ENCODE results near the gene B4GALNT3.

B4GALNT3 gene

DNA sequence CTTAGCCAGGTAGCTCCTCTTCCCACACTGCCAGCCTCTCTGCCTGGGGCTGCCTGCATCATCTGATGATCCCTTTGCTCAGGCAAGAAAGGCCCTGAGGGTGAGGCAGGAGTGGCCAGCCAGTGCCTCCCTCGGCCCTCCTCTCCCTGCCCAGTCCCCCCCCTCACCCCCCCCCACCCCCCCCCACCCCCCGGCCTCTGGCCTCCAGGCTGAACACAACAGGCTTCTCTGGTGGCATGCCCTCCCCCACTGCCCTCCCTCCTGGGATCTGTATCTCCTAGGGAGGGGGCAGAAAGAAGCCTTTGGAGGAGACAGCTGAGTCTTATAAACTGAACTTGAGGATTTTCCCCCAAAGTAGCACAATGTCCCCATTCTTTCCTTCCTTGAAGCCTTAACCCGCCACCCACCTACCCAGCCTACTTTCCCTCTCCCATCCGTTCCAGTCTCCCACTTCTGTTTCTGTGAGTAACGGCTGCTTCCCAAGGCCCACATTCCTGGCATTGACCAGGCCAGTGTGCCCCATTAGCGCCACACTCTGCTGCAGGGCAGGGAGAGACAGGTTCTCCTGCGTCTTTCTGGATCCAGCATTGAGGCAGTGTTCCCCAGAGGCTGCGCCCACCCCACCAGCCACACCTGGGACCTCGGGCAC lies 82.1 kb downstream of the B4GALNT3 start:
- no peak for DNase-seq

DNA sequence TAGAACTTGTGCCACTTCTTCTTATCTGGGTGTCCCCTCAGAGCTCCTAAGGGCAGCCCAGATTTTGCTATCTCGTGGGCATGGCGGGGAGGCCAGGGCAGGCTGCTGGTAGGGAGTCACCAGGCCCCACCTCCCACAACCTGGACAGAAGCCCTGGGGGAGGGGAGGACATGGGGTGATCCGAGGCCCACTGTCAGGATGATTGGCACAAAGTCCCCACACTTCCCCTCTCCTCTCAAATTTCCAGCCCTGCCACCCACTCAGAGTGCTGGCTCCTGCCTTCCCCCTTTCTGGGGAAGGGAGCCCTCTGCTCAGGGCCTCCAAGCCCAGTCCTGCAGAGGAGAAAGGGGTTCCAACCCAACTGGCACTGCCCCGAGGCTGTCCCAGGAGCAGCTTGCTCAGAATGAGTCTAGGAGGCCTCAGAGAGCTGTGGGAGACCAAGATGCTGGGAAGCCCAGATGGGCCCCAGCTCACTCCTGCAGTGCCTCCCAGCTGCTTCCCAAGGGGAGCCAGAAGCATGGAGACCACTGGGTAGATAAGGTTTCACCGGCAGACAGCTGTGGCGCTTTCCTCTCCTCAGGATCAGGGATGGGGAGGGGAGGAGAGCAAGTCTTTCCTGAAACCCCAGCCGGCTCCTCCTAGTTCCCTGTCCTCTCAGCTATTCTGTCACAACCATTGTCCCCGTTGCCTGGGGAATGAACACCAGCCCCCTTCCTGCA lies 82.8 kb downstream of the B4GALNT3 start:
- DNase-seq, result no peak

DNA sequence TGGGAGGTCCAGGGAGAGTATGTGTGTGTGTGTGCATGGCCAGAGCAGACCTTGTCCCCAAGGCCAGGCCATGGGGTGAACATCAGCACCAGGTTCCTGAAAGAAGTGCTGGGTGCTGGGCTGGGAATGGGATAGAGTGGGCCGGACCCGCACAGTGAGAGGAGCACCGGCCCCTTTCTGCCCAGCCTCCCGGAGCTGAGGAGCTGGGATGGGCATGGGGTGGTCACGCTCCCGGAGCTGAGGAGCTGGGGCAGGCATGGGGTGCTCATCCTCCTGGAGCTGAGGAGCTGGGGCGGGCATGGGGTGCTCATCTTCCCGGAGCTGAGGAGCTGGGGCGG lies 83.3 kb downstream of the B4GALNT3 start:
- no peak for DNase-seq

DNA sequence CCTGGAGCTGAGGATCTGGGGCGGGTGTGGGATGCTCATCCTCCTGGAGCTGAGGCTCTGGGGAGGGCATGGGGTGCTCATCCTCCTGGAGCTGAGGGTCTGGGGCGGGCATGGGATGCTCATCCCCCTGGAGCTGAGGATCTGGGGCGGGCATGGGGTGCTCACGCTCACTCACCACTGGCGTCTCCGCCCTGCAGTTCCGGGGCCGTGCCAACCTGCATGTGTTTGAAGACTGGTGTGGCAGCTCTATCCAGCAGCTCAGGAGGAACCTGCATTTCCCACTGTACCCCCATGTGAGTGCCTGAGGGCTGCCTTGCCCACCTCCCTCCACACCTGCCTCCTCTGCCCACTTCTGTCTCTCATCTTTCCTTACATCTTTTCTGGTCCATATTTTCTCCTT lies 84.4 kb downstream of the B4GALNT3 start:
- DNase-seq, result no peak

DNA sequence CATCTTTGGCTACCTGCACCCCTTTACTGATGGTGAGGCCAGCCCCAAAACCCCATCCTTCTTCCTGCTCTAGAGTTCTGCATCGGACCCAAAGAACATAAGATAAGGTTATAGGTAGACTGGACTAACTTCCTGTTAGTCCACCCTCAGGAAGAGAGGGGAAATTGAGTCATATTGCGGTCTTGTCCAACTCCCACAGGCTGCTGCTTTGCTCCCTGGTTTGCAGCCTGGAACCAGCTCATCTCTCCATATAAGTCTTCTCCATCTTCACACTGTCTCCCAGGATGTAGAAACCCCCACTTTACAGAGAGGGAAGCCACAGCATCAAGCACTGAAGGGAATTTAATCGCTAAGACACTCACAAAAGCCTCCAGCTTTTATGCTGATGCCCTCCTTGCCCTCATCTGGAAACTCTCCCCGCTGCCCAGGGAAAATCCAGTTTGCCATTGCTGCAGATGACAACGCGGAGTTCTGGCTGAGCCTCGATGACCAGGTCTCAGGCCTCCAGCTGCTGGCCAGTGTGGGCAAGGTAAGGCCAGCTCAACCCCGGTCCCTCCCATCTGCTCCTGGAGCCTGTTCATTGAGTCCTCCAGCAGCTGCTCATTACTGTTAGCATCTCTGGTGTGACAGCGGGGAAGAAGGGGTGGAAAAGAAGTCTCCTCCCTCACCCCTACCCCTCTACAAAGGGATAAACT lies 85.3 kb downstream of the B4GALNT3 start:
- DNase-seq, result no peak

DNA sequence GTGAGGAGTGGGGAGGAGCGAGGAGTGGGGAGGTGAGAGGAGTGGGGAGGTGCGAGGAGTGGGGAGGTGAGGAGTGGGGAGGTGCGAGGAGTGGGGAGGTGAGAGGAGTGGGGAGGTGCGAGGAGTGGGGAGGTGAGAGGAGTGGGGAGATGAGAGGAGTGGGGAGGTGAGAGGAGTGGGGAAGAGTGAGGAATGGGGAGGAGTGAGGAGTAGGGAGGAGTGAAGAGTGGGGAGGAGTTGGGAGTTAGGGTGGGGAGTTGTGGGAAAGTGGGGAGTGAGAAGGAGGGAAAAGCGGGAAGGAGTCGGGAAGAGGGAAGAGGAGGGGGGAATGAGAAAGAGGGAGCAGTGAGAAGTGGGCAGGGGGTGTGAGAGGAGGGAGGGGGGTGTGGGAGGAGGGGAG lies 86.1 kb downstream of the B4GALNT3 start:
- DNase-seq, result no peak

DNA sequence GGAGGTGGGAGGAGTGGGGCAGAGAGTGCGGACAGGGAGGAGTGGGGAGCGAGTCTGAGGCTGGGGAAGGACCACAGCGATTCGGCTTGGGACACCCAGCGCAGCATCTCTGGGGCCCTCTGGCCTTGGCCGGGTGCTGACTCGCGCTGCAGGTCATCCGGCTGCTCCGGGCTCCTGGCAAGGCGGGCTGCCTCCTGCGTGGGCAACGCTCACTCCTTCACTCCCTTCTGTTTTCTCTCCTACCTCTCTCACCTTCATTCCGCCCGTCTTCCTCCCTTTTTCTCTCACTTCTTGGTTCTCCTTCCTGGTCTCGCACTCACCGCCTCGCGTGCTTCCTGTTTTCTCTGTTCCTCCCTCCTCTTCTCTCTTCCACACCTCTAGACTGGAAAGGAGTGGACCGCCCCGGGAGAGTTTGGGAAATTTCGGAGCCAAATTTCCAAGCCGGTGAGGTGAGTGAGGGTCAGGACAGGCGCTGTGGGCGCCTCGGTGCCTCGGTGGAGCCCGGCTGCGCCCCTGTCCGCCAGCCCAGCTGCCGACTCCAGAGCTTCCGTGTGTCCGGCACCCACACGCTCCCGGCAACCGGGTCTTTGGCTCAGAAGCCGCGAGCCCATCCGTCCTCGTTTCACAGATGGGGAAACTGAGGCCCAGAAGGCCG lies 86.7 kb downstream of the B4GALNT3 start:
- DNase-seq, result no peak

DNA sequence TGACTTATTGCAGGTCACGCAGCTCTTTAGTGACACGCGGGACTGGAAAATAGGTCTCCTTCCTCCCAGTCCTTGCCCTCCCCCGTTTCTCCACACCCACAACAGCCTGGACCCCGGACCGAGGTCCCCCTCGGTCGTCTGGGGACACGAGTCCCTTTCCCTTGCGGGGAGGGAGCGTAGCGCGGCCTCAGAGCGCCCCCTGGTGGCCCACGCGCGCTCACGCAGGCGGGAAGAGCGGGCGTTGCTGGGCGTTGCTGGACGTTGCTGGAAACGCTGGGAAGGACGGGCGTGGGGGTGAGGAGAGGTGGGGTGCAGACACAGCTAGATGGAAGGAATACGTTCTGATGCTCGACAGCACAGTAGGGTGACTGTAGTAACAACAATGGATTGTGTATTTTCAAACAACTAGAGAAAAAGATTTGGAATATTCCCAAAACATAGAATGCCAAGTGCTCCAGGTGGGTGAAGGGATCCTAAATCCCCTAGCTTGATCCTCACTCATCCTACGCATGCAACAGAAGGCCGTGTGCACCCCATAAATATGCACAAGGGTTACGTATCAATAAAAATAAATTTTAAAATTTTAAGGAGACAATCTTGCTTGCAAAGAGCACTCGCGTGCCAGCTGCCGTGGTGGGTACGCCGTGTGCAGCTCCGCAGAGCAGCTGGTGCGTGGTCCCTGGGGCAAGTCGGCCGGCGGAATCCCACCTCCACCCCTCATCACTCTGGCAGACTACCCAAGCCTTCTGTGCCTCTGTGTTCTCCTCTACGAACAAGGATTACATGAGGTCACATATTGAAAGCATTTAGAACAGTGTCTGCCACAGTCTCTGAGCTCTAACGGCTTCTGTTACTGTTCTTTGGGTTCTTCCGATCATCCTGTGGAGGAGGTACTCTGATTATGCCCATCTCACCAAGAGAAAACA lies 87.4 kb downstream of the B4GALNT3 start:
- DNase-seq, result peak; percentile 11

DNA sequence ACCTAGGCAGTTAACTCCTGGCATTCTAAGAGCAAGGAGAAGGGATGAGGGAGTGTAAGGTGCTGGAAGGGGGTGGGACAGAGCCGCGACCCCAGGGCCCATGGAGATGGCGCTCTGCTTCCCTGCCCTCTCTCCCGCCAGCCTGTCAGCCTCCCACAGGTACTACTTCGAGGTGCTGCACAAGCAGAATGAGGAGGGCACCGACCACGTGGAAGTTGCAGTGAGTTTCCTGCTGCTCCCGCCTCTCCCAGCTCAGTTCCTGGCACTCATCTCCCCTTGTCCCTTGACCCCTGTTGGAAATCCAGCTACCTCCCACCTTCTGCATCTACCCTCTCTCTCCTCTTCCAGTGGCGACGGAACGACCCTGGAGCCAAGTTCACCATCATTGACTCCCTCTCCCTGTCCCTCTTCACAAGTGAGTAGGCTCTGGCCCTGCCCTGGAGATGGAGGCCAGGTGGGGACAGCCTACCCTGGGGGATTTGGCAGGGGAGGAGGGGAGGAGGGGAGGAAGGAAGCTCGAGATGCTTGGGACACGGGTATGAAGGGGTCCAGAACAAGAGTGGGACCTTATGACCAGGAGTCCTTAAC lies 88.2 kb downstream of the B4GALNT3 start:
- DNase-seq, result no peak

DNA sequence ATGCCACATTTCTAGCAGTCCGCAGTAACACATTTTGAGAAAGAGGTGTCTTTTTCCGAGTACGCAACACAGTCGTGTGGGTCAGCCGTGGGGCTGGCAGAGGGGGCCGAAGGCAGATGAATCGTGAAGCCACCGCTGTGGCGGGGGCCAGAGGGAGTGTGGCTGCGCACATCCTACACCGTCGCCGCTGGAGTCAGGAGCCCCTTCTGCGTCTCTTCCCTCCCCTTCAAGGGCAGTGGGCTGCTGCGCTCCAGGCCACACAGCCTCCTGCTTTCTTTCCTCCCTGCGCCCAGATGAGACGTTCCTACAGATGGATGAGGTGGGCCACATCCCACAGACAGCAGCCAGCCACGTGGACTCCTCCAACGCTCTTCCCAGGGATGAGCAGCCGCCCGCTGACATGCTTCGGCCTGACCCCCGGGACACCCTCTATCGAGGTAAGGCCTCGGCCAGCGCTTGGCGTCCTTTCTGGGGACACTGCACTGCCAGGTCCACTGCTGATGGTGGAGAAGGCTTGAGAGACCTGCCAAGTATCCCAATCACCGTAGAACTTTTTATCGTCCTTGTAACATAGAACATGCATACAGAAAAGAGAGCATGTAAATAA lies 89.8 kb downstream of the B4GALNT3 start:
- no peak for DNase-seq

DNA sequence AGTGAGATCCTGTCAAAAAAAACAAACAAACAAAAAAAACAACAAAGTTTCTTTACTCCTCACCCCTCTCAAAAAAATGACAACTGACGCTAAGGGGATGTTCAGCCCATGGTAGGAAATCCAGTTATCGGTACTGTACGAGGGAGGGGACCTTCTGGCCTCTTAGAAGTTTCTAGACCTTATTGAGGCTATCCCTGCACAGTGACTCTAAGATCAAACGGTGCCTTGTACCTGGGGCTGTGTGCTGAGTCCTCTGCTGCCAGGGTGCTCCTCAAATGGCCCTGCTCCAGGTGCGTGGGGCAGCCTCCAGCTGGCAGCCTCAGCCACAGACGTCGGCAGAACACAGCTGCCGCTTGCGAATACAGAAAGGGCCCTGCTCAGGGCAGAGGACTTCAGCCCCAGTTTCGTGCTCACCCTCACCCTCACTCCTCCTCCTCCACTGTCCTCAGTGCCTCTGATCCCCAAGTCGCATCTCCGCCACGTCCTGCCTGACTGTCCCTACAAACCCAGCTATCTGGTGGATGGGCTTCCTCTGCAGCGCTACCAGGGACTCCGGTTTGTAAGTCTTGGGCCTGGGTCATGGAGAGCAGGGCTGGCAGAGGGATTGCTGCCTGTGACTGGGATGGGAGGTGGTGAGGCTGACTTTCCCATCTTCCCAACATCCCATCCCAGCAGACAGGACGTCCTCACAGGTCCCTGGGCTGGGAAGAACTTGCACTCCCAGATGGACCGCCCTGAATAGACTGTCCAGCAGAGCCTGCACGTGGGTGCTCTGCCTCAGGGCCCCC lies 90.9 kb downstream of the B4GALNT3 start:
- DNase-seq, result no peak

DNA sequence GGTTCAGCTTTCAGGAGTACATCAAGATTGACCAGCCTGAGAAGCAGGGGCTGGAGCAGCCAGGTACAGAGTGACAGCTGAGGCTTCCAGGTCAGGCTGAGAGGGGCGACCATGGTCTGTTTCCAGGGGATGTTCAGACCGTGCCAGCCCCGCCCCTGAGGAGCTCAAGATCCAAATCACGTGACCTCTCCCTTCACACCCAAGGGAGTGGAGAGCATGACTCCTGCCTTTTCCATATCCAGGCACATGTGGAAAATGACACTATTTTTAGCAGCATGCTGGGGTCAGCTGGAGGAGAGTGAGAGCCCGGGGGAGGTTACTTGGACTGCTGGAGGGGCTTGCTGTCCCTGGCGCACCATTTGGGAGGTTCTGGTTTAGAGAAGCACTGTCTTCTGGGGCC lies 92.7 kb downstream of the B4GALNT3 start:
- DNase-seq, result no peak

DNA sequence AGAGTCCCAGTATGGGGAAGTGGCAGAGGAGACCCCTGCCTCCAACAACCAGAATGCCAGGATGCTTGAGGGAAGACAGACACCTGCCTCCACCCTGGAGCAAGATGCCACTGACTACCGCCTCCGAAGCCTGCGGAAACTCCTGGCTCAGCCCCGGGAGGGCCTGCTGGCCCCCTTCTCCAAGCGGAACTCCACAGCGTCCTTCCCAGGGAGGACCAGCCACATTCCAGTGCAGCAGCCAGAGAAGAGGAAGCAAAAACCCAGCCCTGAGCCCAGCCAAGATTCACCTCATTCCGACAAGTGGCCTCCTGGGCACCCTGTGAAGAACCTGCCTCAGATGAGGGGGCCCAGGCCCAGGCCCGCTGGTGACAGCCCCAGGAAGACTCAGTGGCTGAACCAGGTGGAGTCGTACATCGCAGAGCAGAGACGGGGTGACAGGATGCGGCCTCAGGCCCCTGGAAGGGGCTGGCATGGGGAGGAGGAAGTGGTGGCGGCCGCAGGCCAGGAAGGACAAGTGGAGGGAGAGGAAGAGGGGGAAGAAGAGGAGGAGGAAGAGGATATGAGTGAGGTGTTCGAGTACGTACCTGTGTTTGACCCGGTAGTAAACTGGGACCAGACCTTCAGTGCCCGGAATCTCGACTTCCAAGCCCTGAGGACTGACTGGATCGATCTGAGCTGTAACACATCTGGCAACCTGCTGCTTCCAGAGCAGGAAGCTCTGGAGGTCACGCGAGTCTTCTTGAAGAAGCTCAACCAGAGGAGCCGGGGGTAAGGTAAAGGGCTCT lies 93.7 kb downstream of the B4GALNT3 start:
- peak; percentile 68 for DNase-seq

DNA sequence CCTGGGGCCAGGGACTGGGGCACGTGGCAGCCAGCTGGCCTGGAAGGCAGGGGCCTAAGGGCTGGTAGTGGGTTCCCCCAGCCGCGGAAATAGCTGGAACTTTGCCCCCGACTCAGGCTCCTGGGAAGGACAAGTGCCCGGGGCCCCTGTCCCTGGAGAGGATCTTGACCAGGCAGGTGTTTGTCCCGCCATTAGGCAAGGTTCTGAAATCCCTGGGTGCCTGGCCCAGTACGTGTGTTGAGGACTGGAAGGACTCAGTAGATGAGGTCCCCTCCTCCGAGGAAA lies 94.2 kb downstream of the B4GALNT3 start:
- DNase-seq, result no peak

DNA sequence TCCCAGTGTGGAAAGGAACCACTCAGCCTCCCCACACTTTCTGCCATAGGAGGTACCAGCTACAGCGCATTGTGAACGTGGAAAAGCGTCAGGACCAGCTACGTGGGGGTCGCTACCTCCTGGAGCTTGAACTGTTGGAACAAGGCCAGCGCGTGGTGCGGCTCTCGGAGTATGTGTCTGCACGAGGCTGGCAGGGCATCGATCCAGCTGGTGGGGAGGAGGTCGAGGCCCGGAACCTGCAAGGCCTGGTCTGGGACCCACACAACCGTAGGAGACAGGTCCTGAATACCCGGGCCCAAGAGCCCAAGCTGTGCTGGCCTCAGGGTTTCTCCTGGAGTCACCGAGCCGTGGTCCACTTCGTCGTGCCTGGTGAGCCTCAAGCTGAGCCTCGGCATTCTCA lies 96.8 kb downstream of the B4GALNT3 start:
- DNase-seq, result no peak

DNA sequence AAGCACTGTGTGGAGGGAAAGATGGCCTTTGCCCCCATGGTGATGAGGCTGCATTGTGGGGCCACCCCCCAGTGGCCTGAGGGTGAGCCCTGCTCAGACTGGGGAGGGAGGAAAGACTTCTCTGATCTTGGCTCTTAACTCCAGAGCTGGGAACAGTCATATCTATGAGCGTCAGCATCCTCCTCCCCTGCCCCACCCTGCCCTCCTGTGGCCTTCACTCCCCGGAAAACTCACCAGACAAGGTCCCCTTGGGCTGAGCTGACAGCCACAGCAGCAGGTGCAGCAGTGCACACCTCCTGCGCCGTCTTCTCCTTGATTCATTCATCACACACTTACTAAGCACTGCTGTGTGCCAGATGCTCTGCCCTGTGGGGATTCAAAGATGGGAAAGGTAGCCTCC lies 98.8 kb downstream of the B4GALNT3 start:
- DNase-seq, result no peak

DNA sequence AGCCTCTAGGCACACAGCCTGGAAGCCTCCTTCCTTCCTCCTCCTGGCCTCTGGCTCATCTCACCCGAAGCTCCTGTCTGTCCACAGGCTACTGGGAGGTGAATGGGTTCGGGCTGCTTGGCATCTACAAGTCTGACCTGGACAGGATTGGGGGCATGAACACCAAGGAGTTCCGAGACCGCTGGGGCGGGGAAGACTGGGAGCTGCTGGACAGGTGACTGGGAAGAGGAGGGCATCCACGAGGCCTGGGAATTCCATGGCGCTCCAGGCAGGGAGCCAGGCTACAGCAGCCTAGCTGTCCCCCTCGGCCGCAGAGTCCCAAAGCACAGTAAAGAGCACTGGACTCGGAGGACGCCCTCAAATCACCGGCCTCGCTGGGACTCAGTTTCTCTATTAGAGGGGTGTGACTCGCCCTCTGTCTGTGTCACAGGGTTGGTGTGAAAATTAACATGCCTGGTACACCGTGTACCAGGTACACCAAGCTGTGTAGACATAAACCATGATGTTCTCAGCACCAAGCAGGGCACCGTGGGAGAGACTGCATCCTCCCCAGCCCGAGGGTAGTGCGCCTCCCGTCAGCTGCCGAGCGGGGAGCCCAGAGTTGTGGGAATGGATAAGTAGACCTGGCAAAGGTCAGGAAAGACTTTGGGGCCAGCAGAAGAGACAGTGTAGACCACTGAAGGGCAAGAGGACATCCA lies 99.6 kb downstream of the B4GALNT3 start:
- no peak for DNase-seq

DNA sequence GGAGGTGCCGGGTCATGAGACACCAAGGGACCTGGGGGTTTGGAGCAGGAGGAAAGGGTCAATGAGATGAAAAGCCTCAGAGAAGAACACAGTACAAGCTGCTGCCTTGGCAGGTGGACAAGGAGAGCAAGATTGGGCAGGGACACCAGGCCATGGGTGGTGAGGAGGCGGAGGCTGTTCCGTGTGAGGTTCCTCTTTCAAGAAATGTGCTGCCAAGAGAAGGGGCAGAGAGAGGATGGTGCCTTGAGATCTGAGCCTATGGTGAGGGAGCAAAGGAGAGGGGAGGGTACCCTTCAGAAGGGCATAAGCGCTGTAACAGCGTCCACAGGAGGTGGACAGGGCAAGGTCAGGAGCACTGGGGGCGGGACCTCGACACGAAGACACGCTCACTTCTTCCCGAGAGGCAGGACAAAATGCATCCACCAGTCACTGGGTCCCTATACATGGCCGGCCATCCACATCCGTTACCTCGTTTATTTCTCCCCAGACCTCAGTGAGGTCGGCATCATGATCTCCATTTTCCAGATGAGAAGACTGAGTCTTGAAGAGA lies 100.2 kb downstream of the B4GALNT3 start:
- no peak for DNase-seq

DNA sequence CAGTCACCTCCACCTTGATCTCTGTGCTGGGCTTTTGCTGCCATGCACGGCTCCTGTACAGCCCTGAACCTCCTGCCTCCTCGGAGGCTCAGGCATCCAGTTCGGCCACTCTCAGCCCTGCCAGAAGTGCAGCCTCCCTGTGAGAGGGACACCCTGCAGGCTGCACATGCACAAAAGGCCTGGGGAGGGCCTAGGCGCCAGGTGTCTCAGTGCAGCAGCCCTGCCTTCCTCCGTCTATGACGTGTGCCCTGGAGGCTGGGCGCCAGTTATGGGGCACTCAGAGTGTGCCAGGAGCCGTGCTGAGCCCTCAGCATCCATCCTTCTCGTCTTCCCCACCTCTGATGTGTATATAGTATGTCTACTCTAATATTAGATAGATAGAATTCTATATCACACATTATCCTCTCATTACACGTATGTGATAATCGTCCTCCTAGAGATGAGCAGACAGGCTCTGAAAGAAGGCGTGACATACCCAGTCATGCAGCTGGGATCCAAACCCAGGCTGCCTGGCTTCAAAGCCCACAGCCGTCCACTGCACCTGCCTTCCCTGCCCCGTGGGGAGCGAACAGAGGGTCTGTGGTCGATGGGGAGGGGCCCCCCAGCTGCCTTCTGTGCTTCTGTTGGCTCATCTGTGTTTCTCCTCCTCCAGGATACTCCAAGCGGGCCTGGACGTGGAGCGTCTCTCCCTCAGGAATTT lies 101.1 kb downstream of the B4GALNT3 start:
- no peak for DNase-seq

Data from NK-92 treated with Interleukin-12 subunit alpha and Interleukin-12 subunit beta, amount 100 ng/mL, for 24 hours (cell line).